HG02840 (cell line): ENCODE results near the gene IFIT1B.
"Not testable (repeated sequence)": the region's sequence is repeated elsewhere in the genome, so short reads cannot be mapped to it uniquely, and the experiment has no call there.

Experiments used
- ATAC-seq: cut with Tn5 transposase; IDR thresholded peaks from one replicate; pipeline ENCODE4 v1.9.1; 2021; ENCODE audit warnings: mild to moderate bottlenecking, moderate library complexity, moderate number of reproducible peaks; ENCODE audit not compliant: unreplicated experiment, low FRiP score

IFIT1B gene

GRCh38 chr10:89373916-89374711, 3.7 kb upstream of the IFIT1B start:
- ATAC-seq, result no peak

GRCh38 chr10:89374713-89375141, 3.1 kb upstream of the IFIT1B start:
- ATAC-seq, result no peak

- ATAC-seq, result no peak
These were observed 1.2 kb downstream of the IFIT1B start for GRCh38 chr10:89379103-89379502.

- no peak for ATAC-seq
These were observed 4.9 kb downstream of the IFIT1B start for GRCh38 chr10:89382757-89383156.

GRCh38 chr10:89384474-89385340, 6.9 kb downstream of the IFIT1B start:
- no peak for ATAC-seq

- no peak for ATAC-seq
These were observed 10.9 kb downstream of the IFIT1B start for GRCh38 chr10:89388806-89389205.

GRCh38 chr10:89389254-89389653, 11.4 kb downstream of the IFIT1B start:
- ATAC-seq, result no peak

GRCh38 chr10:89390476-89391225, 12.8 kb downstream of the IFIT1B start:
- ATAC-seq, result no peak

GRCh38 chr10:89391226-89391576, 13.3 kb downstream of the IFIT1B start:
- not testable (repeated sequence) for ATAC-seq

GRCh38 chr10:89391907-89392756, 14.3 kb downstream of the IFIT1B start, which contains the start of gene IFIT1:
Gene IFIT1 (plus strand): TSS chr10:89392623. CDS start chr10:89392713, 90 bp downstream.
- ATAC-seq, result no peak

GRCh38 chr10:89392974-89393373, 15.1 kb downstream of the IFIT1B start:
- no peak for ATAC-seq

- no peak for ATAC-seq
These were observed 16.0 kb downstream of the IFIT1B start for GRCh38 chr10:89393898-89394297.

- ATAC-seq, result no peak
These were observed 17.3 kb downstream of the IFIT1B start for GRCh38 chr10:89395141-89395540.

GRCh38 chr10:89398003-89398749, 20.3 kb downstream of the IFIT1B start:
- no peak for ATAC-seq

GRCh38 chr10:89399956-89400355, 22.1 kb downstream of the IFIT1B start:
- no peak for ATAC-seq

GRCh38 chr10:89403043-89403442, 25.2 kb downstream of the IFIT1B start:
- ATAC-seq, result no peak

- ATAC-seq, result no peak
These were observed 26.5 kb downstream of the IFIT1B start for GRCh38 chr10:89404104-89405047.

- not testable (repeated sequence) for ATAC-seq
These were observed 28.3 kb downstream of the IFIT1B start for GRCh38 chr10:89406178-89406577.
